NK-92 (cell line): Measurements from ENCODE around the gene RARB.

ENCODE experiments used
- DNase-seq: peaks from one replicate; lab custom pipeline; 2025; ENCODE audit not compliant: unreplicated experiment; lab: John Stamatoyannopoulos, UW

RARB gene

DNA sequence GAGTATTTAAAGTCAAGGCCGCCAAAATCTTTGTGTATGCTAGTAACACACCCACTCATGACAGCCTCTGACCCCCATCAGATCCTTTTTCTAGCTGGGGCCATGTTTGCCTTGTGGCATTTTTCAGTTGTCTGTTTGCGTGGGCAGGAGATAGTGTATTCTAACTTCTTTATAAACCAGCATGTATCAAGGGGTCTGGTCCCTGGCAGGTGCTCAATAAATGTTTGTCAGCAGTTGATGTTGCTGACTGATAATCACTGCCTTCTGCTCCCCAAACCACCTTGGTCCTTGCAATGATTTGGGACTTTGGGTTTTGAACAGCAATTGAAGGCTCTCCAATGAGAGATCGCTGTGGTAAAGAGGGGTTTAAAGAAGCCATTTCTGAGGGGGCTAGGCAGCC, 19.2 kb downstream of the RARB start:
- DNase-seq = no peak

DNA sequence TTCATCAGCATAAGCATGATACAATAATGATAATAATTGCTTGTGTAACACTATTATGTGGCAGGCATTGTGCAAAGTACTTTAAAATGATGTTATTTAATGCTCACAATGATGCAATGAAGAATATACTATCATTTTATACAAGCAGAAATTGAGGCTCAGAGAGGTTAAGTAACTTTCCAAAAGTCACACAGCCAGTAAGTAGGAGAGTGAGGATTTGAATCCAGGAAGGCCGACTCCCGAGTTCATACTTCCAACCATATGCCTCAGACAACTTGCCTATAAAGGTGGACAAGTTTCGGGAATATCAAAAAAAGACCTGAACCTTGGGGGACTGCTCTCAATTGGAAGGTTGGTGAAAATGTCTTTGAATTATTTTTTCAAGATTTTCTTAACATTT, 19.9 kb downstream of the RARB start:
- no peak for DNase-seq

GRCh38 chr3:25448750-25449692, 21.0 kb downstream of the RARB start:
- no peak for DNase-seq

GRCh38 chr3:25449857-25450256, 21.8 kb downstream of the RARB start:
- no peak for DNase-seq

DNA sequence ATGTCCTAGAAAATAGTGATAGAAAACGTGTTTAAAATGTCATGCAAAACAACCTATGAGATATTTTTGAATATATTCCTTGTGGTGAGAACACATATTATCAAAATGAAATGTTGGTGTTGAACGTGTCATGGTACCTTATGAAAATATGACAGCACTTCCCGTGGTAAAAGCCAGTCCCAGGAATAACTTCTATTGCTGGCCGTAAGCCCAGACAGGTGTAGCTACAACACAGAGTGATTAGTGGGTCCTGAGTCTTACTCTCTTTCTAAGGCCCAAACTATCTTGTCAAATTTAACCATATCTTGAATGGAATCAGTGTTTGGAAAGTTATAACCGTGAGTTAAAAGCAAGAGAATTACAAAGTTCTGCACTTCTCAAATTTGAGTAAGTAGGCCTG, 24.1 kb downstream of the RARB start:
- no peak for DNase-seq

DNA sequence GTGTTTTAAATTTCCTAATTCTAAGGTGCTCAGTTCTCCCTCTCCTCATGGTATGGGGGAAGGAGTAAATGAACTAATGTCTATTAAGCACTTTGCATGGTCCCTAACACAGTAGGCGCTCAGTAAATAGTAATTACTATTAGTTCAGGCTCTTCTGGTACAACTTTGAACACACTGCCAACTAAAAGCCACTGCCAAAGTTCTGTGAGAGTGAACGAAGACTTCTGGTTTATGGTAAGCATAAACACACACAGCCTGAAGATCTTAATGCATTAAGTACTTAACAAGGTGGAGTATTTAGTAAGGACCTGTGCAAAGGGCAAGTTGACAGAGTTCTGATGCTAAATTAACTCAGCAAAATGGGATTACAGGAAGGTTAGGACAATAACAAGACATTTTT, 24.7 kb downstream of the RARB start:
- no peak for DNase-seq

DNA sequence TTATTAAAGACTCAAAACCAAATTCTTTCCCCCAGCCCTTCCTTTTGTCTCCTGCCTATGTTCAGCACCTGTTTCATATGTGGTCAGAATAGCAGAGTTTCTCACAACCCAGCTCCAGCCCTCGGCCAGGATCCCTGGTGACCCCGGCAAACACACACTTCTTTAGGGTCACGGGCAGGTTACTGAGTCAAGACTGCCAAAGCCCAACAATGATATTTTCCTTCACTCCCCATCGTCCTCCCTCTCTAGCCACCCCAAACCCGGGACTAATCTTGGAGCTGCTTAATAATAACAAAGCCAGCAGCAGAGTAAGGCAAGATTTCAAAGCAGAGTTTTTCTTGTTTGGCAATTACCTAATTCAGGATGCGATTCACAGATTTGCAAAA, 25.5 kb downstream of the RARB start:
- no peak for DNase-seq

- no peak for DNase-seq
Measured at GRCh38 chr3:25454005-25454927, 26.2 kb downstream of the RARB start.

DNA sequence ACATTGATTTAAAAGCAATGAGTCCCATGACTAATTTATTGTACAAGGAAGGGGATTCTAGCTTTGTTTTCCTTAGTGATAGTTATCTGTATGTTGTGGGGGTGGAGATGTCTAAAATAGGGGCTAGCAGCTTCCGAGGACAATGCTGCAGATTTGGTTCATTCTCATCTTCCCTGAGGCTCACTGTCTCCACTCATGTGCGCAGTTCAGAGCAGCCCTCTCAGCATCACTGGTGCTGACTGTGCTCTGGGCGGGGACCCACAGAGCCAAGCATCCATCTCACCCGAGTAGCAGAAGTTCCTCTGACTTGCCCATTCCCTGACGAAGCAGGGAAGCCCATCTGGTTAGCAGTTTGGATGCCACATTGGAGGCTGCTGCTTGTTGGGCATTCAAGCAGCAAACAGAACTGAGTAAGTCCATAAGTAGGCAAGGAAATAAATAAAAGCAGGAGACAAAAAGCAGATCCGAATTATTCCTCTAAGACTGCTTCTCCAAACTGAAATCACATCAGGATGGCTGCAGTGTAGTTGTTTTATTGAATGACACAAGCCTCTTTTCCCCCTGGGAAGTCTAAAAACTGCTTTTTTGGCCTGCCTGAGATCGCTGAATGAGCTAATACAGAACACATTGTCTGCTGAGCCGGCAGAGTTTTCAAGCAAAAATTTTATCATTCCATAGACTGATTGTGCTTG, 27.5 kb downstream of the RARB start:
- DNase-seq = no peak

GRCh38 chr3:25456723-25457670, 28.9 kb downstream of the RARB start:
- no peak for DNase-seq

DNA sequence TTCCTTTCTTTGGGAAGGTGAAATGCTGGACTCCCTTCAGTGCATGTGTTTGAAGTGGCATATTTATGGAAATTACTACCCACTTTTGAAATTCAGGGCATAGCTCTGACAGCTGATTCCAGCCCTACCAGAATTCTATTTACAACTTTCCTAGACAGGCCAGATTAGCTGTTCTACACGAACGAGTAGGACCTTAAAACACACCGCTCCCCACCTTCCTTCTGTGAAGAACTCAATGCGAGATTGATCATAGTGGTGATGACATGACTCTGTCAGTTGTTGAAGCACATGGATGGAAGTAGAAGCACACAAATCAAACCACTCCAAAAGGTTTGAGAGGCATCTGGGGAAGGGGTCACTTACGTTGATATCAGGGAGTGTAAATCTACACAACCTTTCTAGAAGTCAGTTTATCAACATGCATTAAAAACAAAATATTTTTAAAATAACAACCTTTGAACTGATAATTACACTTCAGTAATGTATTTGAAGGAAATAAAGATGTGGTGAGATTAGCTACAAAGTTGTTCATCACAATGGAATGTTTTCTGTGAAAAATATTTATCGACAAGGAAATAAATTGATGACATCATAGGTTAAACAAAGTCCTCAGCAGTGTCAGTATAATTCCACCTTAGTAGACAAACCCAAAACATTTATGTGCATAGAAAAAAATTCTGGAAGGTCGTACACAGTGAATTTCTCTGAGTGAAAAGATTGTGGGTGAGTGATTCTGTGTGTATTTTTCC, 29.8 kb downstream of the RARB start:
- DNase-seq = no peak

DNA sequence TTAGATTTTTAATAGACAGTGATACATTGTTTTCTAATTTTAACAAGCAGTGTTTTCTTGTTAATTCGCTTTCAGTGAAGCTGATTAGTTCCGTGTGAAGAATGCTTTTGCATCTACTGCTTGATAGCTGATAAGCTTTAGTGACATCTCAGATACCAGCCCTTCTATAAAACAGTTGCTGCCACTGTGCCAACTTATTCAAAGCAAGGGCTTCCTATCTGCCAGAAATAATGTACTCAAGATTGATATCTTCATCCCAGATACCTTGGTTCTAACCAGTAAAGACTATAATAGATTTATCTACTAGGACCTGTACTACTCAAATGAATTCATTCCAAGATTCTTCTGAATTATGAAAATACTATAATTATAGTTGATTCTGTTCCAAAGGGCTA, 30.4 kb downstream of the RARB start:
- no peak for DNase-seq

GRCh38 chr3:25460751-25461150, 32.7 kb downstream of the RARB start:
- no peak for DNase-seq

- no peak for DNase-seq
Measured at GRCh38 chr3:25461946-25462345, 33.9 kb downstream of the RARB start.

DNA sequence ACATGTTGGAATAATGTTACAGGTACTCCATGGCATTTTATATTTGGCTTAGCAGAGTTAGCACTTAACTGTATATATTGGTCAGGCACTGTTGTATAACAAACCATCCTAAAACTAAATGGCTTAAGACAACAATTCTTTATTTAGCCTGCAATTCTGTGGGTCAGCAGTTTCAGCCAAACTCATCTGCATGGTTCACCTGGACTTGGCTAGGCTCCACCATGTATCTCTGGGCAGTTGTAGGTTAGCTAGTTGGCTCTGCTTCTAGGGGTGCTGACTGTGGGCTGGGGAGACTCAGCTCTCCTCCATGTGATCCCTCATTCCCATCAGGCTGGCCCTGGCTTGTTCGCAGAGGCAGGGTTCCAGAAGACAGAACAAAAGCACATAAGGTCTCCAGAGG, 34.4 kb downstream of the RARB start:
- DNase-seq = no peak

- DNase-seq = no peak
Measured at GRCh38 chr3:25463836-25464418, 35.9 kb downstream of the RARB start.

DNA sequence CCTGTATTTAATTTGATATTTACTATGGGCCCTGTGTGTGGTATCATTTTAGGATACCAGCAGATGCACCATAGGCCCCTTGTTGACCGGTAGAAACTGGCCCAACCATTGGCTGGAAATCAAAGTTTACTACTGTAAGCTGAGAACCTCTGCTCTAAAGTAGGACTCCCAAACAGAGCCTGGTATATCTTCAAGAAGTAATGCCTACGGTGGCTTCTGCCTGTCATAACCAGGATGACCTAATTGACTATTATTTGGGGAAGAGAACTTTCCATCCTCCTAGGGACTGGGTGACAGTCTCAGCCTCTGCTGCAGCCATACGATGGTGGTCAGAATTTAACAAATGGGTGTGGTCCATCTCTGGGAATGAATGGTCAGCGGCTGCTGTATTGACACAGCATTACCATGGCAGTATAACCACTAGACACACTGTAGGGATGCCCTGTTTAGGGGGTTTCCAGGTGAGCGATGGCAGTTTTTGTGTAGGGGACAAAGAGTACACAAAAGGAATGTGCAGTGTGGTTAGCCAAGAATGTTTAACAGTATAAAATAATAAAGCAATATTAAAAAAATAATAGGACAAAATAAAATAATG, 37.3 kb downstream of the RARB start:
- DNase-seq = no peak

DNA sequence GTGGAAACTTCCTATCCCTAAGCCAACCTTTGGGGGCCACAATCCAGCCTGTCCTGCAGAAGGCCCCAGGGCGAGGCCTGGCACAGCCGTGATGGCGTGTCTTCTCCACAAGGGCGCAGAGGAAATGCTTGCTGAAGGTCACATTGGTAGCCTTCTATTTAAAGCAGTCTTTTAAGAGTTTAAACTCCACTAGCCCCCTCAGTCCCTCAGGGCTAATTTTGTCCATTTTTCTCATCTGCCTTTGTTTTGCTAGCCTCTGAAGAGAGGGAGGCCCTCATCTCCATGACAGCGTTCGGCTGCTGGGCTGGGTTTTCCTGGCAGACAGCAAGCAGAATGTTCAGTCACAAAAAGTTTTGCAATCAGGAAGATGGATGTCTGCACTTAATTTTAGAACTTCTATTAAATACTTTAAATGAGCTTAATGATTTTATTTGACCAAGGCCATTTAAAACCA, 40.8 kb downstream of the RARB start:
- DNase-seq = no peak

- DNase-seq = no peak
Measured at GRCh38 chr3:25469558-25469957, 41.5 kb downstream of the RARB start.
